ENCODE data around the gene UQCRHL.
"Not testable (repeated sequence)": the region's sequence is repeated elsewhere in the genome, so short reads cannot be mapped to it uniquely, and the experiment has no call there.

UQCRHL gene

GRCh38 chr1:15833069-15833679, 25.7 kb upstream of the UQCRHL start:
- 0 out of 2 replicates have a peak, but pooled peaks have one; percentile 22 for TF ChIP-seq L3MBTL2 (conservative IDR thresholded peaks at IDR 0.05)
- TF ChIP-seq SP1 (IDR thresholded peaks at IDR 0.05) = no peak
- TF ChIP-seq ZNF384 (IDR thresholded peaks at IDR 0.05) = peak; percentile 98
- TF ChIP-seq BHLHE40 (IDR thresholded peaks at IDR 0.05; ENCODE audit: borderline replicate concordance) = no peak
- TF ChIP-seq FOXM1 (IDR thresholded peaks at IDR 0.05; ENCODE audit: borderline replicate concordance) = no peak
- POLR2A ChIA-PET = interaction anchor here (0.6 to 3.9 kb wide), 33 partner anchors 7 to 230 kb away, joined by 3 to 187 read pairs (median 4); partner anchors contain the start of genes SPEN, UQCRHL and ZBTB17
- DNase-seq (ENCODE audit: extremely low spot score) = no peak
- CTCF ChIA-PET = interaction anchor here (0.7 to 1.1 kb wide), 3 partner anchors 9 to 41 kb away, joined by 3 to 13 read pairs (median 3); no protein-coding TSS in a partner anchor

GRCh38 chr1:15830258-15830657, 22.8 kb upstream of the UQCRHL start:
- POLR2A ChIA-PET = interaction anchor here (1.5 to 1.7 kb wide), 2 partner anchors 15 to 19 kb away, joined by 5 to 6 read pairs; no protein-coding TSS in a partner anchor
- CTCF ChIA-PET = interaction anchor here (1.4 kb wide), 1 partner anchor 15 kb away, joined by 6 read pairs; no protein-coding TSS in a partner anchor
- TF ChIP-seq HDGF (IDR thresholded peaks at IDR 0.05; ENCODE audit: borderline replicate concordance) (no peak), LEF1 (IDR thresholded peaks at IDR 0.05; ENCODE audit: borderline replicate concordance) (no peak), ELF4 (IDR thresholded peaks at IDR 0.05) (0 out of 2 replicates have a peak, but pooled peaks have one; percentile 15)
- no peak for DNase-seq (ENCODE audit: extremely low spot score)

- not testable (repeated sequence) for DNase-seq (ENCODE audit: extremely low spot score)
- ChIA-PET CTCF (interaction anchor here (0.6 kb wide), 1 partner anchor 109 kb away, joined by 3 read pairs; no protein-coding TSS in a partner anchor), POLR2A (interaction anchor here (1.7 kb wide), 1 partner anchor 13 kb away, joined by 6 read pairs; no protein-coding TSS in a partner anchor)
- 0 out of 2 replicates have a peak, but pooled peaks have one; percentile 33 for TF ChIP-seq ZNF384 (IDR thresholded peaks at IDR 0.05)
These were observed 21.5 kb upstream of the UQCRHL start for GRCh38 chr1:15828931-15829330.

GRCh38 chr1:15827567-15827966, 20.1 kb upstream of the UQCRHL start:
- POLR2A ChIA-PET; DNase-seq (ENCODE audit: extremely low spot score): not testable (repeated sequence)
- CTCF ChIA-PET = interaction anchor here (1.0 kb wide), 1 partner anchor 12 kb away, joined by 3 read pairs; no protein-coding TSS in a partner anchor

- DNase-seq (ENCODE audit: extremely low spot score) = no peak
- TF ChIP-seq ZNF384 (IDR thresholded peaks at IDR 0.05) = no peak
- no peak for TF ChIP-seq ARNT (IDR thresholded peaks at IDR 0.05)
- CTCF ChIA-PET = interaction anchor here (1.0 kb wide), 1 partner anchor 11 kb away, joined by 3 read pairs; no protein-coding TSS in a partner anchor
- POLR2A ChIA-PET = no interaction called here
These were observed 19.5 kb upstream of the UQCRHL start for GRCh38 chr1:15826810-15827507.

GRCh38 chr1:15825800-15826199, 18.4 kb upstream of the UQCRHL start:
- no peak for DNase-seq (ENCODE audit: extremely low spot score)
- no peak for TF ChIP-seq SUZ12 (IDR thresholded peaks at IDR 0.05)
- peak; percentile 71; the same call in 1 of the 2 replicates for TF ChIP-seq ZNF384 (IDR thresholded peaks at IDR 0.05)
- ChIA-PET POLR2A (interaction anchor here (1.3 kb wide), 1 partner anchor 8 kb away, joined by 4 read pairs; no protein-coding TSS in a partner anchor), CTCF (interaction anchor here (0.6 to 0.9 kb wide), 2 partner anchors 51 to 207 kb away, joined by 3 read pairs; no protein-coding TSS in a partner anchor)

DNA sequence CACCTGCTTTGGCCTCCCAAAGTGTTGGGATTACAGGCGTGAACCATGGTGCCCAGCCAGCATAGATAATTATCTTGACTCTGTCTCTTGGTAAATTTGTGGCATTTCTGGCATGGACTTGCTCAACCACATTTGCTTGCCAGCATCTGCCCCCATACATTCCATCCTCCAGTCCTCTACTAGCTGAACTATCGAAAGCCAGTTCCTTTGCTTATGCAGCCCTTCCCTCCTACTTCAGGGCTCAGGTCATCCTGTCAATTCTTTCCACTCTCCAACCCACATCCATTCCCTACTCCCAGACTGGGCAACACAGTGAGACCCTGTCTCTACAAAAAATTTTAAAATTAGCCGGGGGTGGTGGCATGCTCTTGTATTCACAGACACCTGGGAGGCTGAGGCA, 13.0 kb upstream of the UQCRHL start:
- ChIA-PET POLR2A (interaction anchor here (1.1 kb wide), 1 partner anchor 13 kb away, joined by 4 read pairs; no protein-coding TSS in a partner anchor), CTCF (no interaction called here)
- no peak for DNase-seq (ENCODE audit: extremely low spot score)
- TF ChIP-seq TARDBP (IDR thresholded peaks at IDR 0.05) (no peak), HDGF (IDR thresholded peaks at IDR 0.05; ENCODE audit: borderline replicate concordance) (no peak), FOXM1 (IDR thresholded peaks at IDR 0.05; ENCODE audit: borderline replicate concordance) (no peak), ELF4 (IDR thresholded peaks at IDR 0.05) (no peak), NFRKB (IDR thresholded peaks at IDR 0.05) (no peak)
- TF ChIP-seq, protein P1, sequence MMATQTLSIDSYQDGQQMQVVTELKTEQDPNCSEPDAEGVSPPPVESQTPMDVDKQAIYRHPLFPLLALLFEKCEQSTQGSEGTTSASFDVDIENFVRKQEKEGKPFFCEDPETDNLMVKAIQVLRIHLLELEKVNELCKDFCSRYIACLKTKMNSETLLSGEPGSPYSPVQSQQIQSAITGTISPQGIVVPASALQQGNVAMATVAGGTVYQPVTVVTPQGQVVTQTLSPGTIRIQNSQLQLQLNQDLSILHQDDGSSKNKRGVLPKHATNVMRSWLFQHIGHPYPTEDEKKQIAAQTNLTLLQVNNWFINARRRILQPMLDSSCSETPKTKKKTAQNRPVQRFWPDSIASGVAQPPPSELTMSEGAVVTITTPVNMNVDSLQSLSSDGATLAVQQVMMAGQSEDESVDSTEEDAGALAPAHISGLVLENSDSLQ (IDR thresholded peaks at IDR 0.05) = no peak

- ChIA-PET CTCF (interaction anchor here (1.1 kb wide), 1 partner anchor 25 kb away, joined by 3 read pairs; no protein-coding TSS in a partner anchor), POLR2A (interaction anchor here (0.8 to 2.1 kb wide), 2 partner anchors 16 to 21 kb away, joined by 3 to 6 read pairs; no protein-coding TSS in a partner anchor)
- DNase-seq (ENCODE audit: extremely low spot score) = no peak
- TF ChIP-seq SP1 (IDR thresholded peaks at IDR 0.05) (no peak), TARDBP (IDR thresholded peaks at IDR 0.05) (no peak), LEF1 (IDR thresholded peaks at IDR 0.05; ENCODE audit: borderline replicate concordance) (no peak)
- TF ChIP-seq, protein P1 (IDR thresholded peaks at IDR 0.05) = no peak
These were observed 9.2 kb upstream of the UQCRHL start for GRCh38 chr1:15816674-15817073.
